Measurements from ENCODE around the gene FOXP1.

DNA sequence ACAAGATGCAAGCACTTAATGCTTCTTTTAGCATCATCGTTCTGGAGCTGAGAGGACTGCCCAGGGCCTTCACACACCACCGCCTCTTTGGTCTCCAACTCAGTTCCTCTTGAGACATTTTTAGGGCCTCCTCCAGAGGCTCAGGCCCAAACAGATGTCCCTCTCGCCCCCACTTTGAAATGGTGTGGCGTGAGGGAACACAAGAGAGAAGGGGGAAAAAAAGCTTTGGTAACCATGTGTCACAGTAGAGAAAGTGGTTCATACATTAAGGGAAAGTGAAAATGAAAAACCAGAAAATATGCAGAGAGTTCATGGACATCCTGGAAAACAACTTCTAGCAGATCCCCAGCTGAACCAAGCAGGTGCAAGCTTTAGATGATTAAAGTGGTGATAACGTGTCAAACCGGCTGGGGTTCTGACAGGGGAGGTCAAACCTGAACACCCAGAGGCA is 33.1 kb upstream of the FOXP1 start:
- TF ChIP-seq, protein P1, sequence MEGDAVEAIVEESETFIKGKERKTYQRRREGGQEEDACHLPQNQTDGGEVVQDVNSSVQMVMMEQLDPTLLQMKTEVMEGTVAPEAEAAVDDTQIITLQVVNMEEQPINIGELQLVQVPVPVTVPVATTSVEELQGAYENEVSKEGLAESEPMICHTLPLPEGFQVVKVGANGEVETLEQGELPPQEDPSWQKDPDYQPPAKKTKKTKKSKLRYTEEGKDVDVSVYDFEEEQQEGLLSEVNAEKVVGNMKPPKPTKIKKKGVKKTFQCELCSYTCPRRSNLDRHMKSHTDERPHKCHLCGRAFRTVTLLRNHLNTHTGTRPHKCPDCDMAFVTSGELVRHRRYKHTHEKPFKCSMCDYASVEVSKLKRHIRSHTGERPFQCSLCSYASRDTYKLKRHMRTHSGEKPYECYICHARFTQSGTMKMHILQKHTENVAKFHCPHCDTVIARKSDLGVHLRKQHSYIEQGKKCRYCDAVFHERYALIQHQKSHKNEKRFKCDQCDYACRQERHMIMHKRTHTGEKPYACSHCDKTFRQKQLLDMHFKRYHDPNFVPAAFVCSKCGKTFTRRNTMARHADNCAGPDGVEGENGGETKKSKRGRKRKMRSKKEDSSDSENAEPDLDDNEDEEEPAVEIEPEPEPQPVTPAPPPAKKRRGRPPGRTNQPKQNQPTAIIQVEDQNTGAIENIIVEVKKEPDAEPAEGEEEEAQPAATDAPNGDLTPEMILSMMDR (IDR thresholded peaks at IDR 0.05; ENCODE audit: low read depth, low read length), result no peak
- no peak for TF ChIP-seq EZH2phosphoT487 (IDR thresholded peaks at IDR 0.05; ENCODE audit: low read depth)

All from OCI-LY3 (cell line).